ENCODE data around the gene WFIKKN1. TPM values are rescaled to one million over a fixed set of nuclear protein-coding genes. Genes with fewer than 3 reads are reported as not detected.

The WFIKKN1 gene
- total and polyA plus RNA-seq, 2 of the 13 experiments (the other 11 are each of a cell fraction or from before 2014, with no cell fraction given), result 1.7 to 4.9 TPM

GRCh38 chr16:642189-643049, 11.6 kb downstream of the WFIKKN1 start (continued):
- TF ChIP-seq ZHX1 (CRISPR knock-in tag; IDR thresholded peaks at IDR 0.05; ENCODE audit: low read depth) (0 out of 2 replicates have a peak, but pooled peaks have one; percentile 20), ZBTB14 (CRISPR knock-in tag; IDR thresholded peaks at IDR 0.05) (peak; percentile 70), MTF1 (CRISPR knock-in tag; IDR thresholded peaks at IDR 0.05) (no peak), ZFP1 (CRISPR knock-in tag; IDR thresholded peaks at IDR 0.05) (no peak), ZNF501 (CRISPR knock-in tag; IDR thresholded peaks at IDR 0.05) (peak; percentile 43), XRCC5 (optimal IDR thresholded peaks at IDR 0.05; ENCODE audit: low read length) (no peak), ZNF331 (CRISPR knock-in tag; IDR thresholded peaks at IDR 0.05) (0 out of 2 replicates have a peak, but pooled peaks have one; percentile 17), ZNF792 (CRISPR knock-in tag; IDR thresholded peaks at IDR 0.05) (0 out of 2 replicates have a peak, but pooled peaks have one; percentile 7), ZNF205 (CRISPR knock-in tag; IDR thresholded peaks at IDR 0.05) (no peak), FOXK1 (CRISPR knock-in tag; IDR thresholded peaks at IDR 0.05; ENCODE audit: borderline replicate concordance, low read depth) (no peak), SNAPC5 (CRISPR knock-in tag; IDR thresholded peaks at IDR 0.05; ENCODE audit: borderline replicate concordance) (no peak), ZNF605 (CRISPR knock-in tag; IDR thresholded peaks at IDR 0.05) (no peak), ZBTB25 (CRISPR knock-in tag; IDR thresholded peaks at IDR 0.05) (0 out of 2 replicates have a peak, but pooled peaks have one; percentile 30), ERF (CRISPR knock-in tag; IDR thresholded peaks at IDR 0.05) (no peak), BCLAF1 (IDR thresholded peaks at IDR 0.05) (no peak), ZNF20 (CRISPR knock-in tag; IDR thresholded peaks at IDR 0.05) (no peak), GATAD2A (CRISPR knock-in tag; IDR thresholded peaks at IDR 0.05) (0 out of 2 replicates have a peak, but pooled peaks have one; percentile 29), ZNF720 (CRISPR knock-in tag; IDR thresholded peaks at IDR 0.05) (no peak), SMARCE1 (IDR thresholded peaks at IDR 0.05; ENCODE audit: borderline replicate concordance) (no peak), ATF4 (CRISPR knock-in tag; IDR thresholded peaks at IDR 0.05) (no peak), DMAP1 (CRISPR knock-in tag; IDR thresholded peaks at IDR 0.05) (peak; percentile 13; the same call in 1 of the 2 replicates), IRF2 (CRISPR knock-in tag; IDR thresholded peaks at IDR 0.05) (0 out of 2 replicates have a peak, but pooled peaks have one; percentile 32)
